Cerebellar cortex (tissue), 1 donor: Measurements from ENCODE around the gene ELMO3.

Experiments
- DNase-seq: peaks from one replicate; pipeline ENCODE4 v3.0.0-alpha.2; 2015; ENCODE audit warnings: low spot score

Gene ELMO3

GRCh38 chr16:67199808-67200198, 872 bp downstream of the ELMO3 start:
- DNase-seq: no peak

- no peak for DNase-seq
Observed at GRCh38 chr16:67200491-67200890, 1.6 kb downstream of the ELMO3 start.

GRCh38 chr16:67201411-67202345, 2.7 kb downstream of the ELMO3 start:
- no peak for DNase-seq

GRCh38 chr16:67202426-67202825, 3.5 kb downstream of the ELMO3 start:
- no peak for DNase-seq

GRCh38 chr16:67202956-67203493, 4.1 kb downstream of the ELMO3 start:
- DNase-seq: no peak

GRCh38 chr16:67204076-67204475, 5.1 kb downstream of the ELMO3 start:
- no peak for DNase-seq

- DNase-seq: no peak
Observed at GRCh38 chr16:67206129-67206837, 7.4 kb downstream of the ELMO3 start.

GRCh38 chr16:67206838-67207248, 7.9 kb downstream of the ELMO3 start:
- DNase-seq: no peak

- DNase-seq: no peak
Observed at GRCh38 chr16:67207249-67208091, 8.5 kb downstream of the ELMO3 start.

GRCh38 chr16:67208154-67208896, 9.4 kb downstream of the ELMO3 start:
- DNase-seq: no peak

GRCh38 chr16:67209565-67209964, 10.6 kb downstream of the ELMO3 start:
- no peak for DNase-seq

- DNase-seq: no peak
Observed at GRCh38 chr16:67210069-67210937, 11.4 kb downstream of the ELMO3 start.

GRCh38 chr16:67211674-67212073, 12.7 kb downstream of the ELMO3 start:
- DNase-seq: no peak

- DNase-seq: no peak
Observed at GRCh38 chr16:67212766-67213165, 13.8 kb downstream of the ELMO3 start.

GRCh38 chr16:67213197-67214019, 14.5 kb downstream of the ELMO3 start:
- no peak for DNase-seq

- no peak for DNase-seq
Observed at GRCh38 chr16:67215706-67216105, 16.8 kb downstream of the ELMO3 start.

- DNase-seq: no peak
Observed at GRCh38 chr16:67216612-67217490, 17.9 kb downstream of the ELMO3 start.

GRCh38 chr16:67223992-67224391, 25.1 kb downstream of the ELMO3 start:
- DNase-seq: no peak
